ENCODE data around the gene DCAF16.
"Not testable (repeated sequence)": the region's sequence is repeated elsewhere in the genome, so short reads cannot be mapped to it uniquely, and the experiment has no call there.

DCAF16 gene

DNA sequence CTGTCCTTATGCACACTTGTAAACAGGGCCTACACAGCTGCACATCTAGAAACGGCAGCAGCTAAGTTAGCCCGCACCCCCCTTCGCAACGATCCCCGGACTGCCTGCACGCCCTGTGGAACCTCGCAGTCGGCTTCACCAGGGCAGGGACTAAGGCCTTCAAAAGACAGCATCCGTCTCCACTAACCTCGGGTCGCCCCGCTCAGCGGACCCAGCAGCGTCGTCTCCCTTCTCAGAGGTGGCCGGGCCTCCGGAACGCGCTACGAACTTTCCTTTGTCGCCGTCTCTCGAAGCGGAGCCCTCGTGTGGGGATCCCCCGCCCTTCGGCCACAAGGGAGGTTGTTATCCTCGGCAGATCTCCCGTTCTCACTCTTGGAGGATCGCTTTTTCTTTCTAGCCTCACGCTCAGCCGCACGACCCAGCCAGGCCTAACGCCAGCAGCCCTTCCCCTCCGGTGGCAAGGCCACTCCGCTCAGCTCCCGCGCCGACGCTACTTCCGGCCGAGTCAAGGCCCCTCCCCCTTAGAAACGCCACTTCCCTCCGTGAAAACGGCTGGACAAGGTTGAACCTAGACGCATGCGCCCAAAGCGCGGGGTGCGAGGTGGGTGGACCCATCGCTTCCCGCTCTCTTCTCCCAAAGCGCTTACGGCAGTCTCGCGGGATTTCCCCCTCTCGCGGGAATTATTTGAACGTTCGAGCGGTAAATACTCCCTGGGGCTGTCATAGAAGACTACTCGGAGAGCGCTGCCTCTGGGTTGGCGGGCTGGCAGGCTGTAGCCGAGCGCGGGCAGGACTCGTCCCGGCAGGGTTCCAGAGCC, at the start of gene DCAF16, which contains the start of gene NCAPG:
Gene DCAF16 (minus strand): TSS at position 498 of the 818 bp plus-strand sequence. CDS start 6,616 bp downstream, outside the sequence.
Gene NCAPG (plus strand): TSS at position 720 of the 818 bp plus-strand sequence. CDS start 99 bp downstream, outside the sequence.
- FAIRE-seq, result peak; percentile 90

DNA sequence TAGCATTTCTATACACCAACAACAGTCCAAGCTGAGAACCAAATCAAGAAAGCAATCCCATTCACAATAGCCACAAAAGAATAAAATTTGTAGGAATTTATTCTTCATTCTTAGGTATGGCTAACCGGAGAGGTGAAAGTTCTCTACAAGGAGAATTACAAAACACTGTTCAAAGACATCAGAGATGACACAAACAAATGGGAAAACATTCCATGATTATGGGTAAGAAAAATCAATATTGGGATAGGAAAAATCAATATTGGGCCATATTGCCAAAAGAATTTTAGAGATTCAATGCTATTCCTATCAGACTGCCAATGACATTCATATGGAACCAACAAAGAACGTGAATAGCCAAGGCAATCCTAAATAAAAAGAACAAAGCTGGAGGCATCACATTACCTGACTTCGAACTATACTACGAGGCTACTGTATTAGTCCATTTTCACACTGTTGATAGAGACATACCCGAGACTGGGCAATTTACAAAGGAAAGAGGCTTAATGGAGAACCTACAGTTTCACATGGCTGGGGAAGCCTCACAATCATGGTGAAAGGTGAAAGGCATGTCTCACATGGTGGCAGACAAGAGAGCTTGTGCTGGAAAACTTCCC, 49.3 kb upstream of the DCAF16 start:
- no peak for DNase-seq (ENCODE audit: insufficient read length, low spot score)
- FAIRE-seq, result no peak

More for the DNA sequence above, at the start of gene DCAF16, which contains the start of gene NCAPG:
- DNase-seq (ENCODE audit: insufficient read length, low spot score), result peak; percentile 96

DNA sequence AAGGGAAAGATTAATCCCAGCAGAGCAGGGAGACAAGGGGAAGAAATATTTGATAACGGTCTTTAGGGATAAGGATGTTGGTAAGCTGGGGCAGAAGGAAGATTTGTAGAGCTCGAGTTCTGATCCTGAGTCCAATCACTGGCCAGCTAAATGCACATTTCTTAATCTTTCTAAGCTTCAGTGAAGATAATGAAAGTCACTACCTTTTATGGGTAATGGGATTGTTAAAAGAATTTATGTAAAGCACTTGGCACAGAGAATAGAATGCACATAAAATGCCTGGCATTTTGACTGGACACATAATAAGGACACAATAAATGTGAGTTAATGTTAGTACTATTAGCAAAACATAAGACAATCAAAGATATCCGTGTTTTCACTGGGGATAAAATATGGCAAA, 43.5 kb upstream of the DCAF16 start:
- FAIRE-seq (no peak), DNase-seq (ENCODE audit: insufficient read length, low spot score) (no peak)

GRCh38 chr4:17851959-17852358, 41.4 kb upstream of the DCAF16 start:
- FAIRE-seq, result no peak
- no peak for DNase-seq (ENCODE audit: insufficient read length, low spot score)

DNA sequence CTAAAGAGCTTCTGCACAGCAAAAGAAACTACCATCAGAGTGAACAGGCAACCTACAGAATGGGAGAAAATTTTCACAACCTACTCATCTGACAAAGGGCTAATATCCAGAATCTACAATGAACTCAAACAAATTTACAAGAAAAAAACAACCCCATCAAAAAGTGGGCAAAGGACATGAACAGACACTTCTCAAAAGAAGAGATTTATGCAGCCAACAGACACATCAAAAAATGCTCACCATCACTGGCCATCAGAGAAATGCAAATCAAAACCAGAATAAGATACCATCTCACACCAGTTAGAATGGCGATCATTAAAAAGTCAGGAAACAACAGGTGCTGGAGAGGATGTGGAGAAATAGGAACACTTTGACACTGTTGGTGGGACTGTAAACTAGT, 39.7 kb upstream of the DCAF16 start:
- not testable (repeated sequence) for FAIRE-seq; DNase-seq (ENCODE audit: insufficient read length, low spot score)

- DNase-seq (ENCODE audit: insufficient read length, low spot score) (no peak), FAIRE-seq (no peak)
These were observed 35.7 kb upstream of the DCAF16 start for GRCh38 chr4:17846266-17846665.

GRCh38 chr4:17823871-17824669, 13.5 kb upstream of the DCAF16 start:
- DNase-seq (ENCODE audit: insufficient read length, low spot score), result no peak

DNA sequence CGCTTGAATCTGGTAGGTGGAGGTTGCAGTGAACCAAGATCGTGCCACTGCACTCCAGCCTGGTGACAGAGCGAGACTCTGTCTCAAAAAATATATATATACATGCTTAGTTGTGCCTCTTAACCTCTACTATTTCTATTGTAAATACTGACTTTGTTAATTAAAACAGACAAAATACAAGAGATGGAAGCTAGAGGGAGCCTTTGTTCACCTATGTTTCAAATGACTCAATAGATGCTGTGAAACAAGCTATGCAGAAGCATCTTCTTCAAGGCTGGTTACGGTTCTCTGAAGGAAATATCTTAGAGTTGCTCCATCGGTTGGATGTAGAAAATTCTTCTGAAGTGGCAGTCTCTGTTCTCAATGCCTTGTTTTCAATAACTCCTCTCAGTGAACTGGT, 6.5 kb upstream of the DCAF16 start:
- peak; percentile 17 for DNase-seq (ENCODE audit: insufficient read length, low spot score)
- no peak for FAIRE-seq

More at GRCh38 chr4:17823871-17824669, 13.5 kb upstream of the DCAF16 start:
- no peak for FAIRE-seq

DNA sequence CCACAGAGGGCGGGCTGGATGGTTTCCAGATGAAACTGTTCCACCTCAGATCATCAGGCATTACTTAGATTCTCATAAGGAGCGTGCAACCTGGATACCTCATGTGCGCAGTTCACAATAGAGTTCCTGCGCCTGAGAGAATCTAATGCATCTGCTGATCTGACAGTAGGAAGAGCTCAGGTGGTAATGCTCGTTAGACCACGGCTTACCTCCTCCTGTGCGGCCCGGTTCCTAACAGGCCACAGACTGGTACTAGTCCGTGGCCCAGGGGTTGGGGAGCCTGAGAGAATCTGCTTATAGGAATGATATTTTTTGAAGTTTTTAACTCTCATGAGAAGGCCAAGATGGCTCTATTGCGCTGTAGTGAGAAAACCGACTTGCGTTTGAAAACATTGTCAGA, 5.6 kb upstream of the DCAF16 start:
- DNase-seq (ENCODE audit: insufficient read length, low spot score) (no peak), FAIRE-seq (no peak)

DNA sequence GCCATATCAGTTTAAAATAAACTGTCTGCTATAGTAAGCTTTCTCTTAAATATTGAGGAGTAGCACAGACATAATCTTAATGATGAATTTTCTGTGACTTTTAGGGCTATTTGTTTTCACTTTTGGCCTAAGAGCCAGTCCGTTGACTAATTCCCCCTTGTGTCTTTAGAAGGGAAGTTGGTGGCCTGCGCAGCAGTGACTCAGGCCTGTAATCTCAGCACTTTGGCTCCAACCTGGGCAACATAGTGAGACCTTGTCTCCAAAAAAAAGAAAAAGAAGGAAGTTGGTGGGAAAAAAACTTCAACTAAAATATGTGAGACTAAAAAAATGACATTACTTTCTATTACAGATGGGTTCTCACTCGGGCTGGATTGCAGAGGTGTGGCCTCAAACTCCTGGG, 3.6 kb upstream of the DCAF16 start:
- DNase-seq (ENCODE audit: insufficient read length, low spot score) (no peak), FAIRE-seq (no peak)

DNA sequence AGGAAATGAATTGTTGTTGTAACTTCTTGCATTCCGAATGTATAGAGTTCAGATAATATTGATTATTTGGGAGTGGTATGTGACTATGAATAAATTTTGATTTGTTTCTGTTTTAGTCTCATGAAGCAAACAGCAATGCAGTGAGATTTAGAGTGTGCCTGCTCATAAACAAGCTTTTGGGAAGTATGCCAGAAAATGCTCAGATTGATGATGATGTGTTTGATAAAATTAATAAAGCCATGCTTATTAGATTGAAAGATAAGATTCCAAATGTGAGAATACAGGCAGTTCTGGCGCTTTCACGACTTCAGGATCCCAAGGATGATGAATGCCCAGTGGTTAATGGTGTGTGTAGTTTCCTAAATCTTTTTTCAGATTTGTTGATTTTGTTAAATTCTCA, 2.2 kb upstream of the DCAF16 start:
- no peak for DNase-seq (ENCODE audit: insufficient read length, low spot score)
- FAIRE-seq, result no peak

DNA sequence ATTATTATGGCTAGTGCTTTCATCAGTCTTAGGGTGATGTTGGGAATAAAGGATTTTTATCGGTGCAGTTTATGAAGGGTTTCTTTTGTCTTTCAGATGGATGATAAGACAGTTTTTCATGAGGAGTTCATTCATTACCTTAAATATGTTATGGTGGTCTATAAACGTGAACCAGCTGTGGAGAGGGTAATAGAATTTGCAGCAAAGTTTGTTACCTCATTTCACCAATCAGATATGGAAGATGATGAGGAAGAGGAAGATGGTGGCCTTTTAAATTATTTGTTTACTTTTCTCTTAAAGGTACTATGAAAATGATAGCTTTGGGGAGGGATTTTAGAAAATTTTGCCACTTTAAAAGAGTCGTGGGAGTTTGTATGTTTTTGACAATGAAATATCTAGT, 1.6 kb upstream of the DCAF16 start:
- FAIRE-seq (no peak), DNase-seq (ENCODE audit: insufficient read length, low spot score) (no peak)

DNA sequence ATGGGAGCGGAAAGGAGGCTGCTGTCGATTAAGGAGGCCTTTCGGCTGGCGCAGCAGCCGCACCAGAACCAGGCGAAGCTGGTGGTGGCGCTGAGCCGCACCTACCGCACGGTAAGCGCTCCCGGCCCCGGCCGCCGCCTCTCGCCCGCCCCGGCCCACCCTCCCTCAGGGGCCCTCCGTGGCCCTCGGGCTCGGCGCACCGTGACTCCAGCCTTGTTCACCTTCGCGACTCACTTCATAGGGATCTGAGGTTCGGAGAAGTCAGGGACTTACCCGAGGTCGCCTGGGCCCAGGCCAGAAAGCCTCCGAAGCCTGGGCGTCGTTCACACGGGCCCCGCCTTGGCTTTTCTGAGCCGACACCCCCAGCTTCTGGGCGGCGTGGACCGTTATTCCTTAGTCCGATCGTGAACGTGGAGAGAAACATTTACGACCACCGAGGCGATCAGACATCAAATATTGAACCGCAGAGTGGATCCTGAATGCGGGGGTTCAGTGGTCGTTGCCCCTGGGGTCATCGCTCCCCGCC, 584 bp upstream of the DCAF16 start:
- FAIRE-seq (no peak), DNase-seq (ENCODE audit: insufficient read length, low spot score) (no peak)

- FAIRE-seq (no peak), DNase-seq (ENCODE audit: insufficient read length, low spot score) (no peak)
These were observed 890 bp downstream of the DCAF16 start for GRCh38 chr4:17809667-17810066.

DNA sequence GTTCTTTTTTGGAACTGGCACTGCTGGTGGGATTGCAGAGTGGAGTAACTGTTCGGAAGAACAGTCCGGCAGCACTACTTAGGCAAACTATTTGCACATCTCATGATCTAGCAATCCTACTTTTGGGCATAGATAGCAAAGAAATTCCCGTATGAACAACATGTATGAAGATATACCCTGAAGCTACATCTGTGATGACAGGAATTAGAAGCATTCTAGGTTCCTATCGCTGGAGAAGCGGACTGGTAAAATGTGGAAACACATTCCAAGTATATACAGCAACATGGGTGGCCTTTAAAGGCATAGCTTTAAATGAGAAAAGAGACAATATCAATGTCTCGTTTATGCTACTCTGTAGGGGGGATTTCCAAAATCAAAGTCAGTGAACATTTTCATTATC, 3.1 kb downstream of the DCAF16 start:
- FAIRE-seq, result no peak

DNA sequence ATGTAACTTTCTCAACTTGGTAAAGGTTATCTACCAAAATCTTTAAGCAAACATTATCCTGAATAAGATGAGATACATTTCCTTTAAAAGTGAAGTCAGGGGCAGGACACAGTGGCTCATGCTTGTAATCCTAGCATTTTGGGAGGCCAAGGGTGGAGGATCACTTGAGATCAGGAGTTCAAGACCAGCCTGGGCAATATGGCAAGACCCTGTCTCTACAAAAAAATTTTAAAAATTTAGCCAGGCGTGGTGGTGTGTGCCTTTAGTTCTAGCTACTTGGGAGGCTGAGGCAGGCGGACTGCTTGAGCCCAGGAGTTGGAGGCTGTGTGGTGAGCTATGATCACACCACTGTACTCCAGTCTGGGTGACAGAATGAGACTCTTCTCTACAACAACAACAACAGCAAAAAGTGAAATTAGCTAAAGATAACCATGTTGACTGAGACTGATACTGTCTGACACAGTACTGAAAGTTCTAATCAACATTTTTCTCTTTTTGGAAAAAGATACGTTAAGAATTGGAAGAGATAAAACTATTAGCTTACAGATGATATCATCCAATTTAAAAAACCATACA, 4.9 kb downstream of the DCAF16 start:
- FAIRE-seq, result no peak
- DNase-seq (ENCODE audit: insufficient read length, low spot score), result no peak

More for the DNA sequence above, 3.1 kb downstream of the DCAF16 start:
- no peak for DNase-seq (ENCODE audit: insufficient read length, low spot score)

DNA sequence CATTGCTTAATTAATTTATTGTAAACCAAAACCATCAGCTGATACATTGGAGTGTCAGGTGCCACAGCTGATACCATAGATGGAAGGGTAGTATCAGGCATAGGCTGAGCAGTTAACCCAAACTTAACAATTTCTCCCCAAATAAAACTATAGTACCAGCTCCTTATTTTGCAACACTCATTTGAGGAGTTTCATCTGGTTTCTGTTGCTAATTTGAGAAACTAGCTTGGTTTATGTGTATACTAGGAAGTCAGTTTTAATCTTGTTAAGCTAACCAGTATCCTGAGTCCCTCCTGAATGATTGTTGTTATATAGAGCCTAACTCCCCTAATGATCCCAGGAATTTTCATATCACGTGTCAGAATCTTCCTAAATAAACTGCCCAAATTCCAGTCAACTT, 12.7 kb downstream of the DCAF16 start:
- DNase-seq (ENCODE audit: insufficient read length, low spot score) (no peak), FAIRE-seq (no peak)

DNA sequence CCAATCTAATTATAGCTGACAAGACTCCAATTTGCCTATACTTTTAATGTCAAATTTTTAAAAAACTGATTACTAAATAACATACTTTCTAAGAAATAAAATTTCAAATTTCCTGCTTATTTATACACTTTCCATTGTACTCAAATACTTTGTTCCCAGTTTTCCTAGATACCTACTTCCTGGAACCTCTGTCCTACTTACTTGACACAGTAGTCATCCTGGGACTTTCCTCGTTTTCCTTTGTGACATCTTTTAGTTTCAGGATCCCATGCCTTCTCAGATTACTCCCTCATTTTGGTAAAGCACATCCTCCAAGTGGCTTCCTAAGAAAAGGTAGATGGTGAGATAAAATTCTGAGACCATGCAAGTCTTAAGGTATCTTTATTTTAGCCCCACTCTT, 15.8 kb downstream of the DCAF16 start:
- DNase-seq (ENCODE audit: insufficient read length, low spot score), result no peak
- no peak for FAIRE-seq

DNA sequence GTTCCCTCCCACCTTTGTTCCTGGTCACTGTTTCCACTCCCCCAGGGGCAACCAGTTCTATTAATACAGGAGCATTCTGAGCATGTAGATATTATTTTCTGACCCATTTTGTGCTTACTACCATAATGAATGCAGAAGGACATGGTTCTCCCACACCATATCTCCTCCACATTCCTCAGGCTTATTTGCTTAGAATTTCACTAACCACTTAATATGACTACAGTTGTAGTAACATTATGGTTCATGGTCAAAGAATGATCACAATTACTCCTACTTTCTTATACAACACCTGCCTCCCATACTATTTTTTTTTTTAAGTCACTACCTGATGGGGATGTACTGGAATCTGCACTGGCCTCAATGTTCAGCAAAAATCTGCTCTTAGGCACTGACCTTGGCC, 21.6 kb downstream of the DCAF16 start:
- DNase-seq (ENCODE audit: insufficient read length, low spot score), result no peak
- no peak for FAIRE-seq

DNA sequence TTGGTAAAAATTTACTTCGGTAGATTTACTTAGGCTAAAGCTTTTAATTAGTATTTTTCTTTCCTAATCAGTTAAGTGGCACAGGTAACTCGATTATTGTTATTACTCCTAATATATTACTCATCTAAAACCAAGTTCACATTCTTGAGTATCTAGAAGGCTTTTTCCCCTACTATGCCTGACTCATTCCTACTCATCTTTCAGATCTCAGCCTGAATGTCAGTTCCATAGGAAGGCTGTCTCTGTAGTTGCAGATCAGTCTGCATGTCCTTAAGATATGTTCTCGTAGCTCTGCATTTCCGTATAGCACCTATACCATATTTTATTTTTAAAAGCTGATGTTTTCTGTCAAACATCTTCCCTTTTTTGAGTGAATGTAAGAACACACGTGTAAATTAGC, 23.2 kb downstream of the DCAF16 start:
- FAIRE-seq (no peak), DNase-seq (ENCODE audit: insufficient read length, low spot score) (no peak)

GRCh38 chr4:17786567-17786966, 24.0 kb downstream of the DCAF16 start:
- DNase-seq (ENCODE audit: insufficient read length, low spot score) (no peak), FAIRE-seq (no peak)

Measured in HTR-8/SVneo (cell line).